KMS-11 (cell line): Measurements from ENCODE around the gene MRPL53.

Source experiments
- H2AFZ ChIP-seq: fragments of 200-600 bp; sonication (generic); 2 replicates; pipeline ENCODE4 v1.6.1; 2016; ENCODE audit warnings: antibody characterized with exemption, mixed run types, low read depth
- H3K27ac ChIP-seq: fragments of 200-600 bp; sonication (generic); 2 replicates; pipeline ENCODE4 v1.6.1; 2016; ENCODE audit warnings: mild to moderate bottlenecking, mixed run types
- H3K27me3 ChIP-seq: fragments of 200-600 bp; sonication (generic); 2 replicates; pipeline ENCODE4 v1.6.1; 2017; ENCODE audit warnings: mild to moderate bottlenecking, low read depth, mixed run types, moderate library complexity; ENCODE audit not compliant: insufficient read depth
- H3K36me3 ChIP-seq: fragments of 200-600 bp; sonication (generic); 2 replicates; pipeline ENCODE4 v1.6.1; 2017; ENCODE audit warnings: mild to moderate bottlenecking, mixed run types; ENCODE audit not compliant: insufficient read depth
- H3K4me1 ChIP-seq: fragments of 200-600 bp; sonication (generic); 2 replicates; pipeline ENCODE4 v1.6.1; 2016; ENCODE audit warnings: mild to moderate bottlenecking, low read depth, mixed run types; ENCODE audit not compliant: poor library complexity, severe bottlenecking
- H3K4me2 ChIP-seq: fragments of 200-600 bp; sonication (generic); 2 replicates; pipeline ENCODE4 v1.7.0; 2016; ENCODE audit warnings: mild to moderate bottlenecking, mixed run types
- H3K4me3 ChIP-seq: fragments of 200-600 bp; sonication (generic); IDR thresholded peaks from 2 replicates; pipeline ENCODE4 v1.6.1; 2017; ENCODE audit warnings: low read depth, low read length, mixed read lengths; ENCODE audit not compliant: insufficient read depth
- H3K79me2 ChIP-seq: fragments of 200-600 bp; sonication (generic); 2 replicates; pipeline ENCODE4 v1.6.1; 2016; ENCODE audit warnings: low read depth, mixed run types; ENCODE audit not compliant: insufficient read depth
- H3K9ac ChIP-seq: fragments of 200-600 bp; sonication (generic); 2 replicates; pipeline ENCODE4 v1.6.1; 2016; ENCODE audit warnings: mild to moderate bottlenecking, mixed run types
- H4K20me1 ChIP-seq: fragments of 200-600 bp; sonication (generic); 2 replicates; pipeline ENCODE4 v1.6.1; 2016; ENCODE audit warnings: mild to moderate bottlenecking, mixed run types; ENCODE audit not compliant: insufficient read depth
- TF ChIP-seq, protein P1 (sequence below): fragments of 200-600 bp; sonication (generic); conservative IDR thresholded peaks from 2 replicates; pipeline ENCODE4 v1.6.1; 2017; ENCODE audit warnings: low read depth, mild to moderate bottlenecking, antibody characterized with exemption, low read length, moderate library complexity, mixed read lengths

The MRPL53 gene

GRCh38 chr2:74428675-74429074 lies 43.8 kb downstream of the MRPL53 start:
- no peaks in the 10 kb centered on the region for H3K79me2 ChIP-seq
- H3K27ac ChIP-seq: no peak overlapping the region
- TF ChIP-seq, protein P1, sequence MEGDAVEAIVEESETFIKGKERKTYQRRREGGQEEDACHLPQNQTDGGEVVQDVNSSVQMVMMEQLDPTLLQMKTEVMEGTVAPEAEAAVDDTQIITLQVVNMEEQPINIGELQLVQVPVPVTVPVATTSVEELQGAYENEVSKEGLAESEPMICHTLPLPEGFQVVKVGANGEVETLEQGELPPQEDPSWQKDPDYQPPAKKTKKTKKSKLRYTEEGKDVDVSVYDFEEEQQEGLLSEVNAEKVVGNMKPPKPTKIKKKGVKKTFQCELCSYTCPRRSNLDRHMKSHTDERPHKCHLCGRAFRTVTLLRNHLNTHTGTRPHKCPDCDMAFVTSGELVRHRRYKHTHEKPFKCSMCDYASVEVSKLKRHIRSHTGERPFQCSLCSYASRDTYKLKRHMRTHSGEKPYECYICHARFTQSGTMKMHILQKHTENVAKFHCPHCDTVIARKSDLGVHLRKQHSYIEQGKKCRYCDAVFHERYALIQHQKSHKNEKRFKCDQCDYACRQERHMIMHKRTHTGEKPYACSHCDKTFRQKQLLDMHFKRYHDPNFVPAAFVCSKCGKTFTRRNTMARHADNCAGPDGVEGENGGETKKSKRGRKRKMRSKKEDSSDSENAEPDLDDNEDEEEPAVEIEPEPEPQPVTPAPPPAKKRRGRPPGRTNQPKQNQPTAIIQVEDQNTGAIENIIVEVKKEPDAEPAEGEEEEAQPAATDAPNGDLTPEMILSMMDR: no peak
- H4K20me1 ChIP-seq: no peaks in the 10 kb centered on the region
- no peak overlapping the region for H3K4me3 ChIP-seq
- no peaks in the 10 kb centered on the region for H3K36me3 ChIP-seq
- H3K9ac ChIP-seq: no peak overlapping the region
- no peaks in the 10 kb centered on the region for H3K4me1 ChIP-seq
- H2AFZ ChIP-seq: no peak overlapping the region
- no peak overlapping the region for H3K4me2 ChIP-seq
- H3K27me3 ChIP-seq: no peaks in the 10 kb centered on the region

DNA sequence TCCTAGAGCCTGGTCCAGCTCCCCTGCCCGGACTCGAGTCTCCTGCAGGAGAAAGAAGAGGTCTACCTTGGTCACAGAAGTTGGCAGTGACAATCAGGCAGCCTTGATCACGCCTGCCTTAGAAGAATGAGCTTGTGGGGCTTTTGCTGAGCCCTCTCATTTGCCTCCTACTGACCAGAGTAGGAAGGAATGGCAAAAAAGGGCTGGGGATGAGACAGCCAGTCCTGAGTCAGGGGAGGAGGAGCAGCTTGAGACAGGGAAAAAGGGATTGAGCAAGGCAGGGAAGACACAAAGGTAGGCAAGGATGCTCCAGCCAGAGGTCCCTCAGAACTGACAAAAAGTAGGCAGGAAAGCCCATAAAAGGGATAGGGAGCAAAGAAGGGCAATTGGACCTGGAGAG lies 44.9 kb downstream of the MRPL53 start:
- Histone ChIP-seq H3K4me2 (no peak overlapping the region), H2AFZ (no peak overlapping the region), H3K27me3 (no peaks in the 10 kb centered on the region), H3K36me3 (no peaks in the 10 kb centered on the region), H3K9ac (no peak overlapping the region), H4K20me1 (no peaks in the 10 kb centered on the region), H3K27ac (no peak overlapping the region), H3K4me1 (no peaks in the 10 kb centered on the region), H3K79me2 (no peaks in the 10 kb centered on the region), H3K4me3 (no peak overlapping the region)
- TF ChIP-seq, protein P1: no peak

GRCh38 chr2:74426181-74426758 lies 46.2 kb downstream of the MRPL53 start:
- H4K20me1 ChIP-seq: no peaks in the 10 kb centered on the region
- H3K27me3 ChIP-seq: no peaks in the 10 kb centered on the region
- H3K9ac ChIP-seq: no peak overlapping the region
- no peak overlapping the region for H3K4me2 ChIP-seq
- H3K4me3 ChIP-seq: no peak overlapping the region
- TF ChIP-seq, protein P1: no peak
- peaks cover 6% of the 10 kb centered on the region for H3K4me1 ChIP-seq
- H2AFZ ChIP-seq: no peak overlapping the region
- H3K36me3 ChIP-seq: no peaks in the 10 kb centered on the region
- H3K27ac ChIP-seq: no peak overlapping the region
- H3K79me2 ChIP-seq: no peaks in the 10 kb centered on the region

GRCh38 chr2:74425523-74425922 lies 47.0 kb downstream of the MRPL53 start:
- Histone ChIP-seq H3K4me2 (no peak overlapping the region), H3K4me1 (peaks cover 11% of the 10 kb centered on the region), H3K36me3 (no peaks in the 10 kb centered on the region), H3K27me3 (no peaks in the 10 kb centered on the region), H3K79me2 (no peaks in the 10 kb centered on the region), H3K27ac (no peak overlapping the region), H3K4me3 (no peak overlapping the region), H2AFZ (no peak overlapping the region), H3K9ac (no peak overlapping the region), H4K20me1 (no peaks in the 10 kb centered on the region)
- TF ChIP-seq, protein P1: no peak
